Esophagus squamous epithelium (tissue), 5 donors: Measurements from ENCODE around the gene TNFAIP2. TPM values are rescaled to one million over a fixed set of nuclear protein-coding genes. Genes with fewer than 3 reads are reported as not detected.

ENCODE experiments used
- DNase-seq: peaks from one replicate; lab custom pipeline; 2025; lab: John Stamatoyannopoulos, UW
- H3K27ac ChIP-seq, 4 donors: fragments of 200-600 bp; sonication (generic); one replicate each; pipeline ENCODE4 v1.5.1; 2016 to 2019; ENCODE audit warnings: mild to moderate bottlenecking in 1 of 4
- H3K27me3 ChIP-seq, 4 donors: fragments of 200-600 bp; sonication (generic); 1 replicate in 3 of 4; 2 replicates in 1 of 4; pipeline versions ENCODE4 v1.5.1 to v1.6.0; 2017 to 2021; ENCODE audit warnings: antibody characterized with exemption in 1 of 4
- H3K36me3 ChIP-seq, 3 donors: fragments of 200-600 bp; sonication (generic); one replicate each; pipeline ENCODE4 v1.5.1; 2016 to 2019
- H3K4me1 ChIP-seq, 3 donors: fragments of 200-600 bp; sonication (generic); one replicate each; pipeline ENCODE4 v1.5.1; 2017 to 2019
- H3K4me3 ChIP-seq, 4 donors: fragments of 200-600 bp; sonication (generic); 1 replicate in 3 of 4; 2 replicates in 1 of 4; pipeline ENCODE4 v1.5.1; 2016 to 2019; ENCODE audit warnings: mild to moderate bottlenecking in 2 of 4, moderate library complexity in 1 of 4
- H3K9me3 ChIP-seq, 3 donors: fragments of 200-600 bp; sonication (generic); one replicate each; pipeline ENCODE4 v1.5.1; 2016 to 2019
- POLR2A ChIP-seq, 4 donors: fragments of 450-650 bp; IDR thresholded peaks; one replicate each; pipeline ENCODE4 v1.6.1; 2017; ENCODE audit warnings: antibody characterized with exemption in 4 of 4, mild to moderate bottlenecking in 4 of 4, moderate library complexity in 3 of 4
- WGBS, 2 donors: methylation state at CpG; one replicate each; pipeline ENCODE4 v1.1.5; 2018; 5-methylcytosine and 5-hydroxymethylcytosine counted together
- intact Hi-C: fragments of 100-400 bp; cut with DNase I; formaldehyde crosslinking; loops from one replicate; pipeline ENCODE4 v1.15.0; 2022
- total RNA-seq, 4 donors: library from RNA; depleted of rRNA; stranded (reverse); fragments of >200 nt; gene quantifications; one replicate each; pipeline ENCODE4 v1.1.0, GENCODE V29; 2016
- TF ChIP-seq, protein P1 (sequence below), 6 experiments: fragments of 450-650 bp in 4 of 6; fragments of 200-600 bp in 2 of 6; sonication (generic) in 2 of 6; IDR thresholded peaks; one replicate each; pipeline ENCODE4 v1.5.1; 2016 to 2019; ENCODE audit warnings: antibody characterized with exemption in 6 of 6, mild to moderate bottlenecking in 4 of 6, moderate library complexity in 4 of 6
- donor health status: DM: yes; HTN: yes; CAD: no.

The TNFAIP2 gene
- total RNA-seq, 4 donors from 2014 or later, result 36.6 to 163 (median 130) TPM

DNA sequence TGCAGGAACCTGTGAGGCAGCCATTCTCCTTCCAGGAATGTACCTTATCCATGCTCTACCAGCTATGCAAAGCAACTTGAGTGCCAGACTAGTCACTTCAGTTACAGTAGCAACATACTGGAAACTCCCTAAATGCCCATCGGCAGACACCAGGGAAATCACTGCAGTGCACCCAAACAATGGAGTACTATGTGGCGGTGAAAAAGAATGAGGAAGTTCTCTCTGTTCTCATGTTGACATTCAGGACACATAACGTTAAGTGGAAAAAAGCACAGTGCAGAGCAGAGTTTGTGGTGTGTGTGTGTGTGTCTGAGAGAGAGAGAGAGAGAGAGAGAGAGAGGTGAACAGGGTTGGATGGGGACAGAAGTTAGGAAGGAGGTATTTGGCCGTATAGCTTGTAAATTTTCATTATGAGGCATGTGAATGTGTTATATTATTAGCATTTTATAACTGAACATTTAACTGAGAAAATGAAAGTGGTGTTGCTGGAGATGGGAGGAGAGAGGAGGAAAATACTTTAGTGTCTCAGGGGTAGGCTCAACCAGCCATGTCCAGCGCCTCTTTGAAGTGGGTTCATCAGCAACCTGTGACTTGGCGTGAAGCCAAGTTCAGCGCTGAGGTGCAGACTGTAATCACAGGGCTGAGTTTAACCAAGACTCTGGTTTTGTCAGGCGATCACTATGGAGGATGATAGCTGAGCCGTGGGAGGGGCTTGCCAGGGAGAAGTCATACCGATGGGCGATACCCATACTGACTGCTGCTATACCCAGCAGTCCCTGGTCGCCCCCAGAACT lies 17.3 kb downstream of the TNFAIP2 start:
- peaks cover 33 to 58% (median 35%) of the 10 kb centered on the region in 3 donors for H3K4me1 ChIP-seq
- H3K9me3 ChIP-seq, result no peaks in the 10 kb centered on the region
- TF ChIP-seq POLR2A (IDR thresholded peaks at IDR 0.05), result no peak
- TF ChIP-seq, protein P1, sequence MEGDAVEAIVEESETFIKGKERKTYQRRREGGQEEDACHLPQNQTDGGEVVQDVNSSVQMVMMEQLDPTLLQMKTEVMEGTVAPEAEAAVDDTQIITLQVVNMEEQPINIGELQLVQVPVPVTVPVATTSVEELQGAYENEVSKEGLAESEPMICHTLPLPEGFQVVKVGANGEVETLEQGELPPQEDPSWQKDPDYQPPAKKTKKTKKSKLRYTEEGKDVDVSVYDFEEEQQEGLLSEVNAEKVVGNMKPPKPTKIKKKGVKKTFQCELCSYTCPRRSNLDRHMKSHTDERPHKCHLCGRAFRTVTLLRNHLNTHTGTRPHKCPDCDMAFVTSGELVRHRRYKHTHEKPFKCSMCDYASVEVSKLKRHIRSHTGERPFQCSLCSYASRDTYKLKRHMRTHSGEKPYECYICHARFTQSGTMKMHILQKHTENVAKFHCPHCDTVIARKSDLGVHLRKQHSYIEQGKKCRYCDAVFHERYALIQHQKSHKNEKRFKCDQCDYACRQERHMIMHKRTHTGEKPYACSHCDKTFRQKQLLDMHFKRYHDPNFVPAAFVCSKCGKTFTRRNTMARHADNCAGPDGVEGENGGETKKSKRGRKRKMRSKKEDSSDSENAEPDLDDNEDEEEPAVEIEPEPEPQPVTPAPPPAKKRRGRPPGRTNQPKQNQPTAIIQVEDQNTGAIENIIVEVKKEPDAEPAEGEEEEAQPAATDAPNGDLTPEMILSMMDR (IDR thresholded peaks at IDR 0.05), result no peak
- DNase-seq, result no peak
- H3K27ac ChIP-seq, result peak overlapping the region in 1 of 4 donors; percentile 91
- H3K4me3 ChIP-seq, result peak overlapping the region in 1 of 4 donors; percentile 20
- peaks cover 0 to 9% (median 0%) of the 10 kb centered on the region in 3 donors for H3K36me3 ChIP-seq
- WGBS, 2 donors, result 38 to 42% methylated on average over 7 to 12 of the region's 12 CpGs
- peaks cover 0 to 36% (median 0%) of the 10 kb centered on the region in 4 donors for H3K27me3 ChIP-seq
- intact Hi-C loops, result no loop called here

DNA sequence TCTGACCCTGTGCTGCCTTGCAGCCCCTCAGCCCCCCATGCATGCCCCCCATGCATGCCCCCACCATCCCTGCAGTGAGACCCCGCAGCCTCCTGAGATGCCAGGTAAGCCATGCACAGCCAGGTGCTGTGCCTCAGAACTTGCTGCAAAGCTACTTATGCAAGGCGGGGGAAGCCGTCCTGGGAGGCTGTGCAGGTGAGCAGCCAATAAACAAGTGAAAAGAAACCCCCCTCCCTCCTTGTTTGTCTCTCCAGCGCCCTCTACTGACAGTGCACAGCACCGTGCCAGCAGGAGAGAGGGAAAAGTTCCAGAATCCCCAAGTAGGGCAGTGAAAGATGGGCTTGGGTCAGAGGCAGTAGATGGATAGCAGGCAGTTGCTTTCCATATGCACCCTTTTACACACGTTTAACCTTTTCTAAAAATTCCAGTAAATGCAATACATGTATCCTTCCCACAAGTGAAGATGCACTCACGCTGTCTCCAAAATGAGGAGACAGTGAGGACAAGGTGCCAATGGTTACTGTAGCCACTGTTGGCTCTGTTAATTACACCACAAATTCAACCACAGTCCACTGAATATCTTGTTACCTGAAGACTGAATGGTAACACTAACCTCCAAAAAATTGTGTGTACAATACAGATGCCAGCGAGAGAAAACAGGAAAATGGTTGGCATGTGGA lies 18.0 kb downstream of the TNFAIP2 start:
- Histone ChIP-seq H3K27me3 (peaks cover 0 to 38% (median 0%) of the 10 kb centered on the region in 4 donors), H3K9me3 (no peaks in the 10 kb centered on the region), H3K4me3 (peak overlapping the region in 1 of 4 donors; percentile 20), H3K27ac (no peak overlapping the region), H3K36me3 (peaks cover 0 to 1% (median 0%) of the 10 kb centered on the region in 3 donors), H3K4me1 (peaks cover 27 to 51% (median 33%) of the 10 kb centered on the region in 3 donors)
- 21 to 43% methylated on average over 5 to 8 of the region's 8 CpGs for WGBS, 2 donors
- TF ChIP-seq, protein P1 (IDR thresholded peaks at IDR 0.05), result peak; percentile 16 to 73 (median 64)
- TF ChIP-seq POLR2A (IDR thresholded peaks at IDR 0.05), result no peak
- DNase-seq, result no peak
- intact Hi-C loops, result no loop called here

DNA sequence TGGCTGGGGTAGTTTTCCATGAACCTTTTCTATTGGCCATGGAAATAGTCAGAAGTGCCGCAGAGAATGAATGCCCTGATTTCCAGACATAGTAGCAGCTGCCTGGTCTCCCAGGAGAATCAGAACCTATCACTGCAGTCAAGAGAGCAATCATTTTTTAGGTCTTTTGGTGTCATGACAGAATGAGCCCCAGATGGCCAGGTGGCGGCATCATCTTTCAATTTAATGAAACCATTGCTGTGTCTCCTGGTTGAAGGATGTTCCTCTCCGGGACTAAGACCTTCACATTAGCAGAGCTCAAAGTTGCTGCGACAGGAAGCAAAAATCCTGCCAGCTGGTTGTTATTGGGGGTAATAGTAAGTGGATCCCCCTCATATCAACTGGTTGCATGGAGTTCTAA lies 18.8 kb downstream of the TNFAIP2 start:
- no peaks in the 10 kb centered on the region for H3K9me3 ChIP-seq
- H3K4me1 ChIP-seq, result peaks cover 25 to 43% (median 27%) of the 10 kb centered on the region in 3 donors
- no peak for DNase-seq
- H3K4me3 ChIP-seq, result no peak overlapping the region
- no peak overlapping the region for H3K27ac ChIP-seq
- 75 to 87% methylated on average over 2 to 4 of the region's 4 CpGs for WGBS, 2 donors
- no peaks in the 10 kb centered on the region for H3K36me3 ChIP-seq
- intact Hi-C loops, result no loop called here
- TF ChIP-seq POLR2A (IDR thresholded peaks at IDR 0.05), result no peak
- TF ChIP-seq, protein P1 (IDR thresholded peaks at IDR 0.05), result no peak
- H3K27me3 ChIP-seq, result peaks cover 0 to 46% (median 0%) of the 10 kb centered on the region in 4 donors

DNA sequence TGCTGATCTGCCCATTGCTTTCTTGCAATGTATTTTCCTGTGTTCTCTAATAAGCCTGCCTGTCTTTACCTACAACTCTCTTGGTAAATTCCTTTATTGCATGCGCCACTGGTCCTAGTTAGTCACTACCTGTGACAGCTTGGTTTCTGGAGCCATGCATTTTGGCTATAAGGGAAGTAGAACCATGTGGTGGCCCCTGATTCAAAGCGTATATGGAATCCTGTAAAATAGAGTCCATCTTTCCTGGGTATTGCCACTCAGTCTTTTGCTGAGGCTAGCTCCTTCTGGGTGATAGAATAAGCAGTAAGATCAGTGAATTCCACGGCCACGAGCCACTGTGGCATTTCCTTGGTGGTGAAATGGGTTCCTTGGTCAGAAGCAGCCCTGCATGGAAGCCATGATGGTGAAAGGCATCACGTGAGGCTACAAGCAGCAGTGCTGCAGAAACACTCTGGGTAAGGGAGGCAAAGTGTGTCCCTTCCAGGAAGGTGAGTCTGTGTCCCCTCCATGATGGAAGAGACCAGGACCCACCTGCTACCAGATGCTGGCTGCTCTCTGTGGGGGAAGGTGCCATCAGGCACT lies 19.6 kb downstream of the TNFAIP2 start:
- no peak for DNase-seq
- peaks cover 17 to 35% (median 20%) of the 10 kb centered on the region in 3 donors for H3K4me1 ChIP-seq
- no peak overlapping the region for H3K4me3 ChIP-seq
- H3K36me3 ChIP-seq, result no peaks in the 10 kb centered on the region
- no peak overlapping the region for H3K27ac ChIP-seq
- H3K9me3 ChIP-seq, result no peaks in the 10 kb centered on the region
- intact Hi-C loops, result no loop called here
- 62 to 85% methylated on average over 4 of the region's 5 CpGs for WGBS, 2 donors
- TF ChIP-seq POLR2A (IDR thresholded peaks at IDR 0.05), result no peak
- TF ChIP-seq, protein P1 (IDR thresholded peaks at IDR 0.05), result no peak
- peaks cover 0 to 48% (median 0%) of the 10 kb centered on the region in 4 donors for H3K27me3 ChIP-seq
